Panc1 (cell line): Measurements from ENCODE around the gene TSPAN4. TPM values are rescaled to one million over a fixed set of nuclear protein-coding genes. Genes with fewer than 3 reads are reported as not detected.

ENCODE experiments used
- ATAC-seq: fragments of 200-7000 bp; cut with Tn5 transposase; 2 replicates; pipeline ENCODE4 v1.9.1; 2020; ENCODE audit warnings: mild to moderate bottlenecking, moderate library complexity
- BruUV-seq: library from RNA; stranded (reverse); fragments of 400-500 nt; replicated peaks from 2 replicates; lab custom pipeline; 2021; lab: Mats Ljungman, UMichigan
- CTCF ChIA-PET: fragments of 300-600 bp; sonication (Branson Sonifier 250); formaldehyde crosslinking; loops from one replicate; lab custom pipeline; 2022; ENCODE audit warnings: antibody characterized with exemption; lab: Charles Lee
- POLR2A ChIA-PET: fragments of 300-600 bp; sonication (Branson Sonifier 250); formaldehyde crosslinking; loops from one replicate; lab custom pipeline; 2022; ENCODE audit warnings: antibody characterized with exemption; lab: Charles Lee
- DNase-seq: peaks from one replicate; pipeline ENCODE4 v3.0.0-alpha.2; 2010; ENCODE audit warnings: low read depth, low spot score
- H3K27ac ChIP-seq: 2 replicates; pipeline ENCODE4 v1.5.1; 2011; ENCODE audit warnings: mild to moderate bottlenecking, low read length, inconsistent platforms
- H3K27me3 ChIP-seq: fragments of 200-500 bp; sonication (Bioruptor generic); 2 replicates; pipeline ENCODE4 v1.6.0; 2014; ENCODE audit warnings: low read length, inconsistent platforms; ENCODE audit not compliant: control insufficient read depth, insufficient read depth
- H3K36me3 ChIP-seq: fragments of 200-500 bp; sonication (Bioruptor generic); 2 replicates; pipeline ENCODE4 v1.5.1; 2014; ENCODE audit warnings: inconsistent platforms, mild to moderate bottlenecking, low read length, moderate library complexity; ENCODE audit not compliant: control insufficient read depth, insufficient read depth
- H3K4me1 ChIP-seq: 2 replicates; pipeline ENCODE4 v1.5.1; 2011; ENCODE audit warnings: inconsistent platforms, mild to moderate bottlenecking, low read length, moderate library complexity; ENCODE audit not compliant: control insufficient read depth, insufficient read depth
- H3K4me3 ChIP-seq, 2 experiments: 2 replicates each; pipeline ENCODE4 v1.5.1; 2011 to 2012; ENCODE audit warnings: low read depth in 2 of 2, low read length in 2 of 2, mild to moderate bottlenecking in 2 of 2, inconsistent platforms in 1 of 2, moderate library complexity in 1 of 2
- H3K9me3 ChIP-seq: fragments of 200-500 bp; sonication (Bioruptor generic); 2 replicates; pipeline ENCODE4 v1.5.1; 2014; ENCODE audit warnings: low read depth, mild to moderate bottlenecking, inconsistent platforms, low read length, moderate library complexity; ENCODE audit not compliant: control insufficient read depth, insufficient read depth
- POLR2AphosphoS5 ChIP-seq: IDR thresholded peaks from 2 replicates; pipeline ENCODE4 v1.6.1; 2012; ENCODE audit warnings: mild to moderate bottlenecking, low read depth, low read length, moderate library complexity
- SIN3A ChIP-seq: IDR thresholded peaks from 2 replicates; pipeline ENCODE4 v1.6.1; 2012; ENCODE audit warnings: low read depth, mild to moderate bottlenecking, low read length, moderate library complexity, borderline replicate concordance; ENCODE audit not compliant: insufficient read depth
- TCF7L2 ChIP-seq: IDR thresholded peaks from 2 replicates; pipeline ENCODE4 v1.6.1; 2011; ENCODE audit warnings: mild to moderate bottlenecking, low read depth, low read length, inconsistent platforms
- in situ Hi-C: cut with HindIII; loops from 2 replicates; pipeline ENCODE4 v1.10.0; 2016; ENCODE audit warnings: low sequenced_read_pairs, low pct_unique_long_range_greater_than_20kb
- intact Hi-C: fragments of 100-400 bp; cut with micrococcal nuclease; formaldehyde crosslinking; loops from one replicate; pipeline ENCODE4 v1.10.0; 2022; ENCODE audit not compliant: unreplicated experiment
- total RNA-seq: library from RNA; stranded (reverse); gene quantifications from one replicate; pipeline ENCODE4 v1.2.1, GENCODE V29; 2021; ENCODE audit not compliant: unreplicated experiment
- TF ChIP-seq, protein P1 (sequence below), 2 experiments: IDR thresholded peaks; 2 replicates each; pipeline ENCODE4 v1.6.1; 2011 to 2012; ENCODE audit warnings: low read depth in 2 of 2, control low read depth in 1 of 2, low read length in 1 of 2, mild to moderate bottlenecking in 1 of 2, moderate library complexity in 1 of 2; ENCODE audit not compliant: insufficient read depth in 1 of 2
- TF ChIP-seq, protein P2 (sequence below): fragments of 450-650 bp; IDR thresholded peaks from 2 replicates; pipeline ENCODE4 v1.5.1; 2017; ENCODE audit warnings: mild to moderate bottlenecking

TSPAN4 gene
- total RNA-seq, 1 experiment from 2014 or later: 187 TPM

GRCh38 chr11:794766-795633, 47.7 kb upstream of the TSPAN4 start:
- TF ChIP-seq TCF7L2: no peak
- TF ChIP-seq, protein P1, sequence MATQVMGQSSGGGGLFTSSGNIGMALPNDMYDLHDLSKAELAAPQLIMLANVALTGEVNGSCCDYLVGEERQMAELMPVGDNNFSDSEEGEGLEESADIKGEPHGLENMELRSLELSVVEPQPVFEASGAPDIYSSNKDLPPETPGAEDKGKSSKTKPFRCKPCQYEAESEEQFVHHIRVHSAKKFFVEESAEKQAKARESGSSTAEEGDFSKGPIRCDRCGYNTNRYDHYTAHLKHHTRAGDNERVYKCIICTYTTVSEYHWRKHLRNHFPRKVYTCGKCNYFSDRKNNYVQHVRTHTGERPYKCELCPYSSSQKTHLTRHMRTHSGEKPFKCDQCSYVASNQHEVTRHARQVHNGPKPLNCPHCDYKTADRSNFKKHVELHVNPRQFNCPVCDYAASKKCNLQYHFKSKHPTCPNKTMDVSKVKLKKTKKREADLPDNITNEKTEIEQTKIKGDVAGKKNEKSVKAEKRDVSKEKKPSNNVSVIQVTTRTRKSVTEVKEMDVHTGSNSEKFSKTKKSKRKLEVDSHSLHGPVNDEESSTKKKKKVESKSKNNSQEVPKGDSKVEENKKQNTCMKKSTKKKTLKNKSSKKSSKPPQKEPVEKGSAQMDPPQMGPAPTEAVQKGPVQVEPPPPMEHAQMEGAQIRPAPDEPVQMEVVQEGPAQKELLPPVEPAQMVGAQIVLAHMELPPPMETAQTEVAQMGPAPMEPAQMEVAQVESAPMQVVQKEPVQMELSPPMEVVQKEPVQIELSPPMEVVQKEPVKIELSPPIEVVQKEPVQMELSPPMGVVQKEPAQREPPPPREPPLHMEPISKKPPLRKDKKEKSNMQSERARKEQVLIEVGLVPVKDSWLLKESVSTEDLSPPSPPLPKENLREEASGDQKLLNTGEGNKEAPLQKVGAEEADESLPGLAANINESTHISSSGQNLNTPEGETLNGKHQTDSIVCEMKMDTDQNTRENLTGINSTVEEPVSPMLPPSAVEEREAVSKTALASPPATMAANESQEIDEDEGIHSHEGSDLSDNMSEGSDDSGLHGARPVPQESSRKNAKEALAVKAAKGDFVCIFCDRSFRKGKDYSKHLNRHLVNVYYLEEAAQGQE (IDR thresholded peaks at IDR 0.05; ENCODE audit: insufficient read depth in 1 of 2, low read depth in 2 of 2, low read length in 1 of 2): no peak
- TF ChIP-seq, protein P2, sequence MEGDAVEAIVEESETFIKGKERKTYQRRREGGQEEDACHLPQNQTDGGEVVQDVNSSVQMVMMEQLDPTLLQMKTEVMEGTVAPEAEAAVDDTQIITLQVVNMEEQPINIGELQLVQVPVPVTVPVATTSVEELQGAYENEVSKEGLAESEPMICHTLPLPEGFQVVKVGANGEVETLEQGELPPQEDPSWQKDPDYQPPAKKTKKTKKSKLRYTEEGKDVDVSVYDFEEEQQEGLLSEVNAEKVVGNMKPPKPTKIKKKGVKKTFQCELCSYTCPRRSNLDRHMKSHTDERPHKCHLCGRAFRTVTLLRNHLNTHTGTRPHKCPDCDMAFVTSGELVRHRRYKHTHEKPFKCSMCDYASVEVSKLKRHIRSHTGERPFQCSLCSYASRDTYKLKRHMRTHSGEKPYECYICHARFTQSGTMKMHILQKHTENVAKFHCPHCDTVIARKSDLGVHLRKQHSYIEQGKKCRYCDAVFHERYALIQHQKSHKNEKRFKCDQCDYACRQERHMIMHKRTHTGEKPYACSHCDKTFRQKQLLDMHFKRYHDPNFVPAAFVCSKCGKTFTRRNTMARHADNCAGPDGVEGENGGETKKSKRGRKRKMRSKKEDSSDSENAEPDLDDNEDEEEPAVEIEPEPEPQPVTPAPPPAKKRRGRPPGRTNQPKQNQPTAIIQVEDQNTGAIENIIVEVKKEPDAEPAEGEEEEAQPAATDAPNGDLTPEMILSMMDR: no peak
- TF ChIP-seq SIN3A: 0 out of 2 replicates have a peak, but pooled peaks have one; percentile 21
- TF ChIP-seq POLR2AphosphoS5: peak; percentile 42; the same call in 1 of the 2 replicates
- no peaks in the 10 kb centered on the region; the same call in none of the 2 replicates for H3K36me3 ChIP-seq
- peaks cover 56% of the 10 kb centered on the region for H3K4me1 ChIP-seq
- in situ Hi-C loops: no loop called here
- peak overlapping the region; percentile 71 to 86 for H3K4me3 ChIP-seq
- no TSS peak for BruUV-seq
- DNase-seq (no peak), ATAC-seq (no peak)
- CTCF ChIA-PET: no interaction called here
- no peaks in the 10 kb centered on the region for H3K9me3 ChIP-seq
- H3K27me3 ChIP-seq: no peaks in the 10 kb centered on the region
- intact Hi-C loops: no loop called here
- H3K27ac ChIP-seq: peak overlapping the region; percentile 93
- POLR2A ChIA-PET: interaction anchor here (0.8 kb wide), 1 partner anchor 27 kb away, joined by 3 read pairs; no protein-coding TSS in a partner anchor

DNA sequence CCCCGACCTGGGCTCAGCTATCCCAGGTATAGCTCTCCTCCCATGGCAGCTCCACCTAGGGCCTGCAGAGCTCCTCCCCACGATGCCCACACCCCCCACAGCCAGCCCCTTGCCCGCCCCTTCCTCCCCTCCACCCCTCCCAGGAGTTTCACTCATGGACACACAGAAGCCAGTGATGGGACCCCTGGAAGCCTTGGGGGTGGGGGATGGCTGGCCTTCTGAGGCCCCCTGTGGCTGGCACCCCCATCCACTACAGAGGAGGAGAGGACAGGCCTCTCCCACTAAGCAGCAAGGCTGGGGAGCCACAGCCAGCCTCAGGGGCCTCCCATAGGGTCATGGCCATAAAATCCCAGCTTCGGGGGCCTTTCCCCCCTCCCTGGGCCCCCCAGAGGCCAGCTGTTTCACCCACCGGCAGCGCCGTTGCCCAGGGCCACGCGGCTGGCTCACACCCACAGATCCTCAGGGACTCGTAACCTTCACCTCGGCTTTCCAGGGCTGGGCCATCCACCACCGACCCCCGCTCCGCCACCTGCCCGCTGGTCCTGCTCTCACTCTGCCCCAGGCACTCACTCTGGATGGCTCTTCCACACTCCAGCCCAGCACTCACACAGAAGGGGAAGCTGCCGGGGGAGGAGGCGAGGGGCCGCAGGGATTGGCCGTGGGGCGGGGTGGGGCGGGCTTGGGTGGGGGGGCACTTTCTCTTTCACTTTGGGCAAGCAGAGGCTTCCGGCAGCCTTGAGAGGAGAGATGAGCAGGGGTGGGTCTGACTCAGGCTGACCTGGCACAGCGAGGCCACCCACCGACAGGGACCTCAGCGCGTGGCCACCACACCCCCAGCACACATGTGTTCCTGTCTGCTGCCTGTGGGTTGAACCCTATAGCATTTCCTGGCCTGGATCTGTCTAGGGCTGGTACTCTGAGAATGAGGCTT, 46.8 kb upstream of the TSPAN4 start:
- ATAC-seq (peak; percentile 33), DNase-seq (no peak)
- in situ Hi-C loops: no loop called here
- intact Hi-C loops: no loop called here
- Histone ChIP-seq H3K27ac (peak overlapping the region; percentile 93), H3K9me3 (no peaks in the 10 kb centered on the region), H3K4me3 (peak overlapping the region; percentile 71 to 86), H3K27me3 (no peaks in the 10 kb centered on the region), H3K4me1 (peaks cover 49% of the 10 kb centered on the region), H3K36me3 (no peaks in the 10 kb centered on the region; the same call in none of the 2 replicates)
- CTCF ChIA-PET: no interaction called here
- BruUV-seq: no TSS peak
- POLR2A ChIA-PET: interaction anchor here (0.8 kb wide), 1 partner anchor 26 kb away, joined by 3 read pairs; no protein-coding TSS in a partner anchor
- TF ChIP-seq, protein P2: no peak
- peak; percentile 66 for TF ChIP-seq POLR2AphosphoS5
